Kidney (tissue), 14 donors: Measurements from ENCODE around the gene NUMB. TPM values are rescaled to one million over a fixed set of nuclear protein-coding genes. Genes with fewer than 3 reads are reported as not detected.
A peak's percentile ranks its signal among the peaks of the same experiment; 100 is the strongest.

Source experiments
- DNase-seq, 5 donors: peaks; one replicate each; pipeline ENCODE4 v3.0.0-alpha.2; 2013 to 2020
- FAIRE-seq: peaks from 2 replicates; lab custom pipeline; 2012; peaks lifted over from hg19 to GRCh38; lab: Jason Lieb, UNC
- H3K27ac ChIP-seq, 2 donors: one replicate each; pipeline ENCODE4 v1.7.0; 2013; ENCODE audit warnings: low read depth in 2 of 2, low read length in 2 of 2, inconsistent platforms in 1 of 2
- H3K27me3 ChIP-seq: one replicate; pipeline ENCODE4 v1.7.1; 2013; ENCODE audit warnings: low read length, inconsistent platforms; ENCODE audit not compliant: control insufficient read depth, insufficient read depth
- H3K36me3 ChIP-seq, 3 donors: one replicate each; pipeline versions ENCODE4 v1.7.0 to v1.7.1; 2013; ENCODE audit warnings: low read length in 3 of 3, control low read depth in 1 of 3, inconsistent platforms in 1 of 3; ENCODE audit not compliant: insufficient read depth in 3 of 3, control insufficient read depth in 2 of 3
- H3K4me1 ChIP-seq, 3 donors: one replicate each; pipeline versions ENCODE4 v1.7.0 to v1.7.1; 2013; ENCODE audit warnings: low read length in 3 of 3, inconsistent platforms in 1 of 3, low read depth in 1 of 3; ENCODE audit not compliant: control insufficient read depth in 2 of 3, insufficient read depth in 2 of 3
- H3K4me3 ChIP-seq, 3 donors: one replicate each; pipeline versions ENCODE4 v1.7.0 to v1.8.1; 2013; ENCODE audit warnings: low read length in 3 of 3, control low read depth in 1 of 3, inconsistent platforms in 1 of 3
- H3K9ac ChIP-seq, 3 donors: one replicate each; pipeline versions ENCODE4 v1.7.0 to v1.7.1; 2013; ENCODE audit warnings: low read length in 3 of 3, control low read depth in 1 of 3, inconsistent platforms in 1 of 3
- H3K9me3 ChIP-seq, 3 donors: one replicate each; pipeline versions ENCODE4 v1.7.0 to v1.7.1; 2013; ENCODE audit warnings: low read length in 3 of 3, control low read depth in 1 of 3, inconsistent platforms in 1 of 3; ENCODE audit not compliant: control insufficient read depth in 2 of 3, insufficient read depth in 1 of 3
- CTCF ChIP-seq: IDR thresholded peaks from 3 replicates; pipeline ENCODE4 v1.5.1; 2012; ENCODE audit warnings: mild to moderate bottlenecking, moderate library complexity, borderline replicate concordance; ENCODE audit not compliant: insufficient read depth; ENCODE audit errors: extremely low read depth
- intact Hi-C: fragments of 100-400 bp; cut with DNase I; formaldehyde crosslinking; loops from one replicate; pipeline ENCODE4 v1.11.1; 2022
- polyA plus RNA-seq: library from polyadenylated mRNA; stranded (reverse); fragments of 350-450 nt; fragmentation: Illumina TruSeq; extraction: RNeasy Lipid Tissue Mini Kit (QIAGEN cat#74804); gene quantifications from one replicate; pipeline ENCODE4 v1.2.3, GENCODE V29; 2014; ENCODE audit warnings: low read depth, low replicate concordance; ENCODE audit not compliant: insufficient read depth
- total RNA-seq: library from RNA; stranded (reverse); fragmentation: NEBNext Ultra II Directional; extraction: Animal tissue kit (Norgen Biotek cat#: 25700); gene quantifications from one replicate; pipeline ENCODE4 v1.2.1, GENCODE V29; 2021
- donor health status: control.
- donor health status: control.
- donor health status: control.
- donor health status: control.
- donor health status: control.
- donor health status: DM: yes; HTN: yes; CAD: no.
- donor health status: Normal renal cell carcinoma (clear cell type).

Gene NUMB
- total and polyA plus RNA-seq, 2 donors from 2014 or later = 42.4 to 104 TPM

- intact Hi-C loops = no loop called here
- Histone ChIP-seq H3K4me1 (peaks cover 0 to 7% (median 3%) of the 10 kb centered on the region in 3 donors), H3K27ac (no peak overlapping the region), H3K4me3 (no peak overlapping the region), H3K9ac (no peak overlapping the region), H3K9me3 (no peaks in the 10 kb centered on the region), H3K36me3 (peaks cover 0 to 7% (median 0%) of the 10 kb centered on the region in 3 donors), H3K27me3 (no peaks in the 10 kb centered on the region)
- no peak for TF ChIP-seq CTCF
- no peak for FAIRE-seq
- DNase-seq = no peak
Measured at GRCh38 chr14:73249108-73249507, 209.2 kb downstream of the NUMB start.

DNA sequence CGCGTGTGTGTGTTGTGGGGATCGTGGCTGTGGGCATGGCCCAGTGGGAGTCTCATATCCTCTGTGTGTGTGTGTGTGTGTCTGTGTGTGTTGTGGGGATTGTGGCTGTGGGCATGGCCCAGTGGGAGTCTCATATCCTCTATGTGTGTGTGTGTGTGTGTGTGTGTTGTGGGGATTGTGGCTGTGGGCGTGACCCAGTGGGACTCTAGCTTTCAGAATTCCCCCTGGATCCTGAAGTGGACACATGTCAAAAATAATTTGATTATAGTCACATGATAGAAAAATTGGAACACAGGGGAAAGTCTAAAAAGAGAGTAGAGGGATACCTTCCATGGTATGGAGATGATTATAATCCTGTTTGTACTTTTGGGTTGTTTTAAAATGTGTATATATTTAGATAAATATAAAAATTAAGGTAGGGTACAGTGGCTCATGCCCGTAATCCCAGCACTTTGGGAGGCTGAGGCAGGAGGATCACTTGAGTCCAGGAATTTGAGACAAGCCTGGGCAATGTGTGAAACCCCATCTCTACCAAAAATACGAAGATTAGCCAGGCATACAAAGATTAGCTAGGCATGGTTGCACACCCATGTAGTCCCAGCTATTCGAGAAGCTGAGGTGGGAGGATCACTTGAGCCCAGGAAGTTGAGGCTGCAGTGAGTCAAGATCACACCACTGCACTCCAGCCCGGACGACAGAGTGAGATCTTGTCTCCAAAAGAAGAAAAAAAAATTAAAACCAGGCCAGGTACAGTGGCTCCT lies 210.1 kb downstream of the NUMB start:
- intact Hi-C loops = no loop called here
- H3K36me3 ChIP-seq = peaks cover 0 to 7% (median 0%) of the 10 kb centered on the region in 3 donors
- H3K9ac ChIP-seq = no peak overlapping the region
- no peak for TF ChIP-seq CTCF
- H3K27me3 ChIP-seq = no peaks in the 10 kb centered on the region
- DNase-seq = peak in 3 of 5 donors; percentile 39 to 56 (median 49)
- no peak overlapping the region for H3K4me3 ChIP-seq
- no peak overlapping the region for H3K27ac ChIP-seq
- H3K9me3 ChIP-seq = no peaks in the 10 kb centered on the region
- FAIRE-seq = no peak
- peaks cover 0 to 7% (median 3%) of the 10 kb centered on the region in 3 donors for H3K4me1 ChIP-seq

GRCh38 chr14:73246387-73247150 lies 211.8 kb downstream of the NUMB start:
- no peak for TF ChIP-seq CTCF
- Histone ChIP-seq H3K27ac (no peak overlapping the region), H3K9me3 (no peaks in the 10 kb centered on the region), H3K4me3 (peak overlapping the region in 1 of 3 donors; percentile 47), H3K9ac (no peak overlapping the region), H3K27me3 (no peaks in the 10 kb centered on the region), H3K4me1 (peaks cover 0 to 9% (median 0%) of the 10 kb centered on the region in 3 donors), H3K36me3 (peaks cover 0 to 7% (median 0%) of the 10 kb centered on the region in 3 donors)
- intact Hi-C loops = no loop called here
- FAIRE-seq (no peak), DNase-seq (peak in 1 of 5 donors; percentile 18)
